ENCODE data around the gene RAB27A.

DNA sequence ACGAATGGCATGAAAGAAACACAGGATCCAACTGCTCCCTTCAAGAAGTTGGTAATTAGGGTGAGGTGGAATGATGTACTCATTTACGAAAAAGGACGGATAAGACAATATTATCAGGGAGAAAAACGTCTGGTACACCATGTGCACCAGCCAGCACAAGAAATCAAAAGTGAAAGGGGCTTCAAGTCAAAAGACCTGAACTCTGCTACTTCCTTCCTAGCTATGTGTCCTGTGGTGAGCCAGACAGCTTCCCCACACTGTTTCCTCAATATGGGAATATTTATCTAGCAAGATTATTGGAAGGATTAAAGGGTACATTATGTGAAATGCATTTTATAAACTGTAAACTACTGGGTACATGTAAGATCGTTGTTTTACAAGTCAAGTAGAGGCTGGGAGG is 33.9 kb downstream of the RAB27A start:
- TF ChIP-seq, protein P1, sequence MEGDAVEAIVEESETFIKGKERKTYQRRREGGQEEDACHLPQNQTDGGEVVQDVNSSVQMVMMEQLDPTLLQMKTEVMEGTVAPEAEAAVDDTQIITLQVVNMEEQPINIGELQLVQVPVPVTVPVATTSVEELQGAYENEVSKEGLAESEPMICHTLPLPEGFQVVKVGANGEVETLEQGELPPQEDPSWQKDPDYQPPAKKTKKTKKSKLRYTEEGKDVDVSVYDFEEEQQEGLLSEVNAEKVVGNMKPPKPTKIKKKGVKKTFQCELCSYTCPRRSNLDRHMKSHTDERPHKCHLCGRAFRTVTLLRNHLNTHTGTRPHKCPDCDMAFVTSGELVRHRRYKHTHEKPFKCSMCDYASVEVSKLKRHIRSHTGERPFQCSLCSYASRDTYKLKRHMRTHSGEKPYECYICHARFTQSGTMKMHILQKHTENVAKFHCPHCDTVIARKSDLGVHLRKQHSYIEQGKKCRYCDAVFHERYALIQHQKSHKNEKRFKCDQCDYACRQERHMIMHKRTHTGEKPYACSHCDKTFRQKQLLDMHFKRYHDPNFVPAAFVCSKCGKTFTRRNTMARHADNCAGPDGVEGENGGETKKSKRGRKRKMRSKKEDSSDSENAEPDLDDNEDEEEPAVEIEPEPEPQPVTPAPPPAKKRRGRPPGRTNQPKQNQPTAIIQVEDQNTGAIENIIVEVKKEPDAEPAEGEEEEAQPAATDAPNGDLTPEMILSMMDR (IDR thresholded peaks at IDR 0.05; ENCODE audit: low read depth, low read length): no peak
- no peak for TF ChIP-seq POLR2A (IDR thresholded peaks at IDR 0.05; ENCODE audit: extremely low read depth, insufficient read length)
- TF ChIP-seq MYC (IDR thresholded peaks at IDR 0.05; ENCODE audit: low read depth, low read length): no peak
